Glutamatergic neuron (in vitro differentiated cells): ENCODE data around the gene TATDN2. TPM values are rescaled to one million over a fixed set of nuclear protein-coding genes. Genes with fewer than 3 reads are reported as not detected.

Experiments used
- DNase-seq: peaks from one replicate; pipeline ENCODE4 v3.0.0; 2022
- H3K27ac Mint-ChIP-seq: one replicate; pipeline ENCODE4 v1.8.0; 2020; ENCODE audit warnings: mild to moderate bottlenecking, mixed read lengths, inconsistent platforms; ENCODE audit not compliant: unreplicated experiment
- H3K27me3 Mint-ChIP-seq: one replicate; pipeline ENCODE4 v1.8.0; 2020; ENCODE audit warnings: mild to moderate bottlenecking, moderate library complexity, mixed read lengths, inconsistent platforms; ENCODE audit not compliant: unreplicated experiment
- H3K36me3 Mint-ChIP-seq: one replicate; pipeline ENCODE4 v1.8.0; 2020; ENCODE audit warnings: mild to moderate bottlenecking, mixed read lengths, inconsistent platforms; ENCODE audit not compliant: unreplicated experiment
- H3K4me1 Mint-ChIP-seq: one replicate; pipeline ENCODE4 v1.8.0; 2020; ENCODE audit warnings: mild to moderate bottlenecking, low read depth, mixed read lengths, inconsistent platforms; ENCODE audit not compliant: unreplicated experiment
- H3K4me3 Mint-ChIP-seq: one replicate; pipeline ENCODE4 v1.8.0; 2020; ENCODE audit warnings: mild to moderate bottlenecking, mixed read lengths, inconsistent platforms; ENCODE audit not compliant: unreplicated experiment
- H3K9me3 Mint-ChIP-seq: one replicate; pipeline ENCODE4 v1.8.0; 2020; ENCODE audit warnings: mild to moderate bottlenecking, moderate library complexity, mixed read lengths, inconsistent platforms; ENCODE audit not compliant: unreplicated experiment
- CTCF ChIP-seq: fragments of 200-600 bp; sonication (generic); IDR thresholded peaks from one replicate; pipeline ENCODE4 v1.5.0; 2021; ENCODE audit not compliant: partially characterized antibody, unreplicated experiment
- total RNA-seq: library from RNA; stranded (reverse); fragmentation: NEBNext Ultra II Directional; extraction: Animal tissue kit (Norgen Biotek cat#: 25700); gene quantifications from one replicate; pipeline ENCODE4 v1.2.1, GENCODE V29; 2021; ENCODE audit not compliant: unreplicated experiment

TATDN2 gene
- total RNA-seq, 1 donor from 2014 or later, result 24.7 TPM

GRCh38 chr3:10223676-10224639 is 24.3 kb upstream of the TATDN2 start:
- peaks cover 3% of the 10 kb centered on the region for H3K27me3 Mint-ChIP-seq
- no peaks in the 10 kb centered on the region for H3K4me1 Mint-ChIP-seq
- TF ChIP-seq CTCF, result no peak
- no peak for DNase-seq
- H3K36me3 Mint-ChIP-seq, result no peaks in the 10 kb centered on the region
- no peak overlapping the region for H3K4me3 Mint-ChIP-seq
- no peak overlapping the region for H3K27ac Mint-ChIP-seq
- H3K9me3 Mint-ChIP-seq, result peaks cover 3% of the 10 kb centered on the region

- TF ChIP-seq CTCF, result peak; percentile 54
- Mint-ChIP-seq H3K4me3 (no peak overlapping the region), H3K4me1 (no peaks in the 10 kb centered on the region), H3K36me3 (no peaks in the 10 kb centered on the region), H3K27me3 (peaks cover 3% of the 10 kb centered on the region), H3K9me3 (peaks cover 1% of the 10 kb centered on the region), H3K27ac (no peak overlapping the region)
- DNase-seq, result peak; percentile 50
Observed at GRCh38 chr3:10224794-10225665, 23.2 kb upstream of the TATDN2 start.

GRCh38 chr3:10226293-10226692 is 22.0 kb upstream of the TATDN2 start:
- Mint-ChIP-seq H3K27ac (no peak overlapping the region), H3K36me3 (no peaks in the 10 kb centered on the region), H3K4me1 (no peaks in the 10 kb centered on the region), H3K27me3 (peaks cover 3% of the 10 kb centered on the region), H3K9me3 (peaks cover 1% of the 10 kb centered on the region), H3K4me3 (no peak overlapping the region)
- no peak for DNase-seq
- TF ChIP-seq CTCF, result no peak

GRCh38 chr3:10228248-10228950 is 19.9 kb upstream of the TATDN2 start:
- TF ChIP-seq CTCF, result no peak
- no peaks in the 10 kb centered on the region for H3K4me1 Mint-ChIP-seq
- peaks cover 3% of the 10 kb centered on the region for H3K27me3 Mint-ChIP-seq
- H3K9me3 Mint-ChIP-seq, result peaks cover 1% of the 10 kb centered on the region
- no peak for DNase-seq
- H3K36me3 Mint-ChIP-seq, result no peaks in the 10 kb centered on the region
- H3K27ac Mint-ChIP-seq, result no peak overlapping the region
- H3K4me3 Mint-ChIP-seq, result no peak overlapping the region
